Lower lobe of right lung (tissue), 2 donors: ENCODE measurements around the gene TBC1D22B. TPM values are rescaled to one million over a fixed set of nuclear protein-coding genes. Genes with fewer than 3 reads are reported as not detected.

ENCODE experiments used
- ATAC-seq, 2 donors: fragments of 200-7000 bp; cut with Tn5 transposase; one replicate each; pipeline ENCODE4 v1.9.1; 2020 to 2022; ENCODE audit warnings: mild to moderate bottlenecking in 2 of 2, moderate library complexity in 2 of 2
- DNase-seq: peaks from one replicate; pipeline ENCODE4 v3.0.0-alpha.2; 2020
- H3K27ac ChIP-seq: fragments of 200-600 bp; one replicate; pipeline ENCODE4 v1.8.0; 2022
- H3K27me3 ChIP-seq: fragments of 200-600 bp; one replicate; pipeline ENCODE4 v1.8.0; 2022; ENCODE audit warnings: low read depth
- H3K36me3 ChIP-seq: fragments of 200-600 bp; one replicate; pipeline ENCODE4 v1.8.0; 2022; ENCODE audit warnings: mild to moderate bottlenecking
- H3K4me1 ChIP-seq: fragments of 200-600 bp; one replicate; pipeline ENCODE4 v1.8.0; 2022
- H3K4me3 ChIP-seq: fragments of 200-600 bp; one replicate; pipeline ENCODE4 v1.8.0; 2022; ENCODE audit warnings: mild to moderate bottlenecking
- H3K9me3 ChIP-seq: fragments of 200-600 bp; one replicate; pipeline ENCODE4 v1.8.0; 2022
- CTCF ChIP-seq: fragments of 200-600 bp; IDR thresholded peaks from one replicate; pipeline ENCODE4 v1.8.0; 2022; ENCODE audit warnings: antibody characterized with exemption, mild to moderate bottlenecking
- intact Hi-C: fragments of 100-400 bp; cut with DNase I; formaldehyde crosslinking; loops from one replicate; pipeline ENCODE4 v1.11.0; 2022
- total RNA-seq: library from RNA; stranded (reverse); fragmentation: NEBNext Ultra II Directional; extraction: Animal tissue kit (Norgen Biotek cat#: 25700); gene quantifications from one replicate; pipeline ENCODE4 v1.2.1, GENCODE V29; 2021
- donor health status: DM: no; HTN: yes; CAD: no; lungs with severe emphysema.

Gene TBC1D22B
- total RNA-seq, 1 donor from 2014 or later, result 11.5 TPM

GRCh38 chr6:37210313-37210968, 47.1 kb upstream of the TBC1D22B start:
- Histone ChIP-seq H3K9me3 (no peaks in the 10 kb centered on the region), H3K27ac (no peak overlapping the region), H3K4me3 (no peak overlapping the region), H3K36me3 (no peaks in the 10 kb centered on the region), H3K27me3 (no peaks in the 10 kb centered on the region), H3K4me1 (peaks cover 10% of the 10 kb centered on the region)
- peak; percentile 94 for TF ChIP-seq CTCF
- intact Hi-C loops, result no loop called here
- ATAC-seq, result peak; percentile 75 to 83
- DNase-seq, result no peak

- no peaks in the 10 kb centered on the region for H3K9me3 ChIP-seq
- no peak for ATAC-seq
- intact Hi-C loops, result no loop called here
- no peak overlapping the region for H3K4me3 ChIP-seq
- H3K27me3 ChIP-seq, result no peaks in the 10 kb centered on the region
- no peak for DNase-seq
- H3K36me3 ChIP-seq, result no peaks in the 10 kb centered on the region
- no peak for TF ChIP-seq CTCF
- peaks cover 10% of the 10 kb centered on the region for H3K4me1 ChIP-seq
- H3K27ac ChIP-seq, result no peak overlapping the region
These were observed 45.3 kb upstream of the TBC1D22B start for GRCh38 chr6:37212268-37212667.

- Histone ChIP-seq H3K9me3 (no peaks in the 10 kb centered on the region), H3K27me3 (no peaks in the 10 kb centered on the region), H3K27ac (no peak overlapping the region), H3K36me3 (no peaks in the 10 kb centered on the region), H3K4me1 (peaks cover 18% of the 10 kb centered on the region), H3K4me3 (no peak overlapping the region)
- DNase-seq (no peak), ATAC-seq (no peak)
- intact Hi-C loops, result no loop called here
- no peak for TF ChIP-seq CTCF
These were observed 39.5 kb upstream of the TBC1D22B start for GRCh38 chr6:37218061-37218460.

- no peak for DNase-seq
- H3K4me3 ChIP-seq, result no peak overlapping the region
- intact Hi-C loops, result no loop called here
- ATAC-seq, result no peak
- H3K27ac ChIP-seq, result no peak overlapping the region
- H3K4me1 ChIP-seq, result peaks cover 21% of the 10 kb centered on the region
- no peak for TF ChIP-seq CTCF
- no peaks in the 10 kb centered on the region for H3K27me3 ChIP-seq
- no peaks in the 10 kb centered on the region for H3K9me3 ChIP-seq
- H3K36me3 ChIP-seq, result no peaks in the 10 kb centered on the region
These were observed 39.1 kb upstream of the TBC1D22B start for GRCh38 chr6:37218511-37218910.

- no peak for DNase-seq
- Histone ChIP-seq H3K4me1 (peaks cover 21% of the 10 kb centered on the region), H3K9me3 (no peaks in the 10 kb centered on the region), H3K36me3 (no peaks in the 10 kb centered on the region), H3K4me3 (peak overlapping the region; percentile 76), H3K27me3 (no peaks in the 10 kb centered on the region), H3K27ac (peak overlapping the region; percentile 56)
- intact Hi-C loops, result no loop called here
- TF ChIP-seq CTCF, result no peak
- ATAC-seq, result no peak
These were observed 35.9 kb upstream of the TBC1D22B start for GRCh38 chr6:37221585-37222124.
